ENCODE results near the gene CYP27C1.

GRCh38 chr2:127155028-127155581, 65.0 kb downstream of the CYP27C1 start:
- no peak for TF ChIP-seq POLR2A (IDR thresholded peaks at IDR 0.05)
- TF ChIP-seq, protein P1, sequence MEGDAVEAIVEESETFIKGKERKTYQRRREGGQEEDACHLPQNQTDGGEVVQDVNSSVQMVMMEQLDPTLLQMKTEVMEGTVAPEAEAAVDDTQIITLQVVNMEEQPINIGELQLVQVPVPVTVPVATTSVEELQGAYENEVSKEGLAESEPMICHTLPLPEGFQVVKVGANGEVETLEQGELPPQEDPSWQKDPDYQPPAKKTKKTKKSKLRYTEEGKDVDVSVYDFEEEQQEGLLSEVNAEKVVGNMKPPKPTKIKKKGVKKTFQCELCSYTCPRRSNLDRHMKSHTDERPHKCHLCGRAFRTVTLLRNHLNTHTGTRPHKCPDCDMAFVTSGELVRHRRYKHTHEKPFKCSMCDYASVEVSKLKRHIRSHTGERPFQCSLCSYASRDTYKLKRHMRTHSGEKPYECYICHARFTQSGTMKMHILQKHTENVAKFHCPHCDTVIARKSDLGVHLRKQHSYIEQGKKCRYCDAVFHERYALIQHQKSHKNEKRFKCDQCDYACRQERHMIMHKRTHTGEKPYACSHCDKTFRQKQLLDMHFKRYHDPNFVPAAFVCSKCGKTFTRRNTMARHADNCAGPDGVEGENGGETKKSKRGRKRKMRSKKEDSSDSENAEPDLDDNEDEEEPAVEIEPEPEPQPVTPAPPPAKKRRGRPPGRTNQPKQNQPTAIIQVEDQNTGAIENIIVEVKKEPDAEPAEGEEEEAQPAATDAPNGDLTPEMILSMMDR (IDR thresholded peaks at IDR 0.05): no peak

All from adrenal gland (tissue), 5 donors.